AG04450 (cell line): ENCODE measurements around the gene C19orf12. TPM values are rescaled to one million over a fixed set of nuclear protein-coding genes. Genes with fewer than 3 reads are reported as not detected.

Source experiments
- CTCF ChIA-PET: fragments of 300-600, 350-600 bp; formaldehyde crosslinking; extraction: SDS; loops from one replicate; lab custom pipeline; 2022; ENCODE audit warnings: antibody characterized with exemption, inconsistent platforms; lab: Charles Lee
- POLR2A ChIA-PET: fragments of 350-600 bp; formaldehyde crosslinking; extraction: SDS; loops from one replicate; lab custom pipeline; 2021; ENCODE audit warnings: antibody characterized with exemption, inconsistent platforms; lab: Yijun Ruan, JAX
- DNase-seq: peaks from one replicate; pipeline ENCODE4 v3.0.0-alpha.2; 2011; ENCODE audit warnings: low read depth, low spot score
- H3K27ac ChIP-seq: one replicate; pipeline ENCODE4 v1.5.1; 2012; ENCODE audit warnings: low read depth, low read length, control low read depth
- H3K27me3 ChIP-seq: one replicate; pipeline ENCODE4 v1.6.0; 2012; ENCODE audit warnings: low read length; ENCODE audit not compliant: control insufficient read depth, insufficient read depth
- H3K4me3 ChIP-seq: 2 replicates; pipeline ENCODE4 v1.5.1; 2011; ENCODE audit warnings: mild to moderate bottlenecking, low read depth, low read length, control low read depth
- H3K9me3 ChIP-seq: 2 replicates; pipeline ENCODE4 v1.5.1; 2012; ENCODE audit warnings: low read length; ENCODE audit not compliant: control insufficient read depth, insufficient read depth
- CTCF ChIP-seq: IDR thresholded peaks from 2 replicates; pipeline ENCODE4 v1.5.1; 2011; ENCODE audit warnings: low read depth, low read length, control low read depth, inconsistent platforms
- polyA plus RNA-seq: library from polyadenylated mRNA; depleted of rRNA; stranded (reverse); fragments of >200 nt; gene quantifications from 2 replicates; pipeline ENCODE4 v1.2.3, GENCODE V29; 2011

Gene C19orf12
- polyA plus RNA-seq, 1 experiment: 27.9 TPM

GRCh38 chr19:29670255-29670654 is 44.8 kb downstream of the C19orf12 start:
- DNase-seq: no peak
- no peaks in the 10 kb centered on the region; the same call in 1 of the 2 replicates for H3K9me3 ChIP-seq
- no peaks in the 10 kb centered on the region for H3K27me3 ChIP-seq
- H3K27ac ChIP-seq: no peak overlapping the region
- TF ChIP-seq CTCF: no peak
- ChIA-PET POLR2A (no interaction called here), CTCF (no interaction called here)
- no peak overlapping the region for H3K4me3 ChIP-seq

GRCh38 chr19:29668746-29669609 is 46.1 kb downstream of the C19orf12 start:
- H3K27ac ChIP-seq: no peak overlapping the region
- DNase-seq: no peak
- H3K9me3 ChIP-seq: no peaks in the 10 kb centered on the region; the same call in 1 of the 2 replicates
- no peaks in the 10 kb centered on the region for H3K27me3 ChIP-seq
- ChIA-PET CTCF (interaction anchor here (0.6 to 1.2 kb wide), 4 partner anchors 42 to 365 kb away, joined by 3 to 6 read pairs (median 3); no protein-coding TSS in a partner anchor), POLR2A (no interaction called here)
- peak; percentile 25 for TF ChIP-seq CTCF
- H3K4me3 ChIP-seq: no peak overlapping the region

GRCh38 chr19:29667901-29668341 is 47.1 kb downstream of the C19orf12 start:
- no peak overlapping the region for H3K4me3 ChIP-seq
- POLR2A ChIA-PET: no interaction called here
- CTCF ChIA-PET: interaction anchor here (0.6 to 4.0 kb wide), 5 partner anchors 27 to 366 kb away, joined by 3 to 21 read pairs (median 3); no protein-coding TSS in a partner anchor

GRCh38 chr19:29667387-29667783 is 47.7 kb downstream of the C19orf12 start:
- POLR2A ChIA-PET: interaction anchor here (1.5 kb wide), 1 partner anchor 61 kb away, joined by 11 read pairs; the partner anchor contains the start of gene POP4
- Histone ChIP-seq H3K4me3 (peak overlapping the region; percentile 81), H3K27ac (peak overlapping the region; percentile 81), H3K9me3 (no peaks in the 10 kb centered on the region; the same call in 1 of the 2 replicates), H3K27me3 (no peaks in the 10 kb centered on the region)
- no peak for DNase-seq
- CTCF ChIA-PET: interaction anchor here (1.3 to 4.0 kb wide), 4 partner anchors 17 to 57 kb away, joined by 4 to 28 read pairs (median 20); no protein-coding TSS in a partner anchor
- no peak for TF ChIP-seq CTCF

More at GRCh38 chr19:29667901-29668341, 47.1 kb downstream of the C19orf12 start:
- DNase-seq: no peak
- Histone ChIP-seq H3K9me3 (no peaks in the 10 kb centered on the region; the same call in 1 of the 2 replicates), H3K27ac (peak overlapping the region; percentile 31), H3K27me3 (no peaks in the 10 kb centered on the region)
- TF ChIP-seq CTCF: no peak
